ENCODE data around the gene VGLL2. TPM values are rescaled to one million over a fixed set of nuclear protein-coding genes. Genes with fewer than 3 reads are reported as not detected.
A peak's percentile ranks its signal among the peaks of the same experiment; 100 is the strongest.

The VGLL2 gene
- total RNA-seq, 1 donor from 2014 or later, result 0.77 TPM

- Mint-ChIP-seq H3K9me3 (ENCODE audit: unreplicated experiment) (no peaks in the 10 kb centered on the region), H3K36me3 (ENCODE audit: low read depth, unreplicated experiment) (no peaks in the 10 kb centered on the region), H3K27ac (ENCODE audit: unreplicated experiment) (no peak overlapping the region), H3K4me1 (ENCODE audit: unreplicated experiment) (peaks cover 5% of the 10 kb centered on the region), H3K27me3 (ENCODE audit: unreplicated experiment) (peaks cover 11% of the 10 kb centered on the region), H3K4me3 (ENCODE audit: unreplicated experiment) (peak overlapping the region; percentile 72)
- DNase-seq (ENCODE audit: low spot score), result no peak
- TF ChIP-seq, protein P1, sequence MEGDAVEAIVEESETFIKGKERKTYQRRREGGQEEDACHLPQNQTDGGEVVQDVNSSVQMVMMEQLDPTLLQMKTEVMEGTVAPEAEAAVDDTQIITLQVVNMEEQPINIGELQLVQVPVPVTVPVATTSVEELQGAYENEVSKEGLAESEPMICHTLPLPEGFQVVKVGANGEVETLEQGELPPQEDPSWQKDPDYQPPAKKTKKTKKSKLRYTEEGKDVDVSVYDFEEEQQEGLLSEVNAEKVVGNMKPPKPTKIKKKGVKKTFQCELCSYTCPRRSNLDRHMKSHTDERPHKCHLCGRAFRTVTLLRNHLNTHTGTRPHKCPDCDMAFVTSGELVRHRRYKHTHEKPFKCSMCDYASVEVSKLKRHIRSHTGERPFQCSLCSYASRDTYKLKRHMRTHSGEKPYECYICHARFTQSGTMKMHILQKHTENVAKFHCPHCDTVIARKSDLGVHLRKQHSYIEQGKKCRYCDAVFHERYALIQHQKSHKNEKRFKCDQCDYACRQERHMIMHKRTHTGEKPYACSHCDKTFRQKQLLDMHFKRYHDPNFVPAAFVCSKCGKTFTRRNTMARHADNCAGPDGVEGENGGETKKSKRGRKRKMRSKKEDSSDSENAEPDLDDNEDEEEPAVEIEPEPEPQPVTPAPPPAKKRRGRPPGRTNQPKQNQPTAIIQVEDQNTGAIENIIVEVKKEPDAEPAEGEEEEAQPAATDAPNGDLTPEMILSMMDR (IDR thresholded peaks at IDR 0.05; ENCODE audit: unreplicated experiment), result no peak
Observed at GRCh38 chr6:117270843-117271507, 5.6 kb downstream of the VGLL2 start.

- H3K27ac Mint-ChIP-seq (ENCODE audit: unreplicated experiment), result no peak overlapping the region
- peaks cover 11% of the 10 kb centered on the region for H3K27me3 Mint-ChIP-seq (ENCODE audit: unreplicated experiment)
- TF ChIP-seq, protein P1 (IDR thresholded peaks at IDR 0.05; ENCODE audit: unreplicated experiment), result no peak
- no peak for DNase-seq (ENCODE audit: low spot score)
- no peaks in the 10 kb centered on the region for H3K36me3 Mint-ChIP-seq (ENCODE audit: low read depth, unreplicated experiment)
- no peak overlapping the region for H3K4me3 Mint-ChIP-seq (ENCODE audit: unreplicated experiment)
- peaks cover 5% of the 10 kb centered on the region for H3K4me1 Mint-ChIP-seq (ENCODE audit: unreplicated experiment)
- no peaks in the 10 kb centered on the region for H3K9me3 Mint-ChIP-seq (ENCODE audit: unreplicated experiment)
Observed at GRCh38 chr6:117272032-117272866, 6.9 kb downstream of the VGLL2 start.

DNA sequence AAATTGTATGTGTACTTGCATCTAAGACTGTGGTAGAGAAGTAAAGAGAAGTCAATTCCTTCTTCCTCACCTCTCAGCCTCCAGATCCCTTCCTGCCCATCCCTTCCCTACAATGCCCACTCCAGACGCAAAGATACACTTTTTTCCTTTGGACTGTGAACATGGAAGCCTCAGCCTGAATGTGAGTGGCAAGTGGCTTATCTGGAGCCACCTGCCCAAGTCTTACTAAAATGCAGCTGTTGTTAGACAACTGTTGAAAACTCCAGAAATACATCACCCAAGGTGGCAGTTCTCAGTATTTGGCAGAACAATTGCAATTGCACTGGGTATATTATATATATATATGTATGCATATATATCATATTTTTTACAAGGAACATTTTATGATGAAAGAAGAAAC, 7.5 kb downstream of the VGLL2 start:
- H3K36me3 Mint-ChIP-seq (ENCODE audit: low read depth, unreplicated experiment), result no peaks in the 10 kb centered on the region
- no peaks in the 10 kb centered on the region for H3K9me3 Mint-ChIP-seq (ENCODE audit: unreplicated experiment)
- peaks cover 11% of the 10 kb centered on the region for H3K27me3 Mint-ChIP-seq (ENCODE audit: unreplicated experiment)
- peaks cover 5% of the 10 kb centered on the region for H3K4me1 Mint-ChIP-seq (ENCODE audit: unreplicated experiment)
- DNase-seq (ENCODE audit: low spot score), result no peak
- no peak overlapping the region for H3K27ac Mint-ChIP-seq (ENCODE audit: unreplicated experiment)
- H3K4me3 Mint-ChIP-seq (ENCODE audit: unreplicated experiment), result no peak overlapping the region
- TF ChIP-seq, protein P1 (IDR thresholded peaks at IDR 0.05; ENCODE audit: unreplicated experiment), result no peak

GRCh38 chr6:117275205-117275604, 9.8 kb downstream of the VGLL2 start:
- H3K27ac Mint-ChIP-seq (ENCODE audit: unreplicated experiment), result no peak overlapping the region
- peaks cover 3% of the 10 kb centered on the region for H3K27me3 Mint-ChIP-seq (ENCODE audit: unreplicated experiment)
- DNase-seq (ENCODE audit: low spot score), result no peak
- no peaks in the 10 kb centered on the region for H3K36me3 Mint-ChIP-seq (ENCODE audit: low read depth, unreplicated experiment)
- TF ChIP-seq, protein P1 (IDR thresholded peaks at IDR 0.05; ENCODE audit: unreplicated experiment), result no peak
- H3K4me3 Mint-ChIP-seq (ENCODE audit: unreplicated experiment), result no peak overlapping the region
- H3K4me1 Mint-ChIP-seq (ENCODE audit: unreplicated experiment), result peaks cover 9% of the 10 kb centered on the region
- H3K9me3 Mint-ChIP-seq (ENCODE audit: unreplicated experiment), result no peaks in the 10 kb centered on the region

DNA sequence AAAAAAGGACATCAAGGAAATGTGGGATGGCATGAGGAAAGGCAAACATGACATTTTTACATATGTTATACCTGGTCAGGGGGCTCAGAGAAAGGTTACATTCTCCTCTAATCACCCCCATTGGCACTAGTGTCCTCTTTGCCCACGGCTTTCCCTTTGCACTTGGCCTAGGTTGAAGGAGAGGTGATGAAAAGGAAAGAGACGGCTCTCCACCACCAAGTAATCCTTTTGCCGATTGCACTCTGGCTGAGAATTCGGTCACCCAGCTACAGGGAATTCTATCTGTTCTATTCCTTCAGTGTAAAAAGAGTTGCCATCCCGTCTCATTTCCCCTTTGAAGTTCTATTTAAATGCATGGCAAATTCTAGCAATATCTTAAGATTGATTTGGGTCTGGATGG, 10.4 kb downstream of the VGLL2 start:
- peaks cover 3% of the 10 kb centered on the region for H3K27me3 Mint-ChIP-seq (ENCODE audit: unreplicated experiment)
- TF ChIP-seq, protein P1 (IDR thresholded peaks at IDR 0.05; ENCODE audit: unreplicated experiment), result no peak
- peaks cover 11% of the 10 kb centered on the region for H3K4me1 Mint-ChIP-seq (ENCODE audit: unreplicated experiment)
- no peaks in the 10 kb centered on the region for H3K36me3 Mint-ChIP-seq (ENCODE audit: low read depth, unreplicated experiment)
- no peak overlapping the region for H3K4me3 Mint-ChIP-seq (ENCODE audit: unreplicated experiment)
- no peaks in the 10 kb centered on the region for H3K9me3 Mint-ChIP-seq (ENCODE audit: unreplicated experiment)
- H3K27ac Mint-ChIP-seq (ENCODE audit: unreplicated experiment), result no peak overlapping the region
- DNase-seq (ENCODE audit: low spot score), result no peak

Measured in endothelial cell (in vitro differentiated cells).